Smooth muscle cell (in vitro differentiated cells): ENCODE data around the gene RNASEH2C. TPM values are rescaled to one million over a fixed set of nuclear protein-coding genes. Genes with fewer than 3 reads are reported as not detected.
"Not testable (repeated sequence)": the region's sequence is repeated elsewhere in the genome, so short reads cannot be mapped to it uniquely, and the experiment has no call there.

ENCODE experiments used
- DNase-seq: peaks from one replicate; lab custom pipeline; 2025; ENCODE audit not compliant: unreplicated experiment; lab: John Stamatoyannopoulos, UW
- H2AFZ ChIP-seq: fragments of 200-600 bp; sonication (generic); 2 replicates; pipeline ENCODE4 v1.6.0; 2016; ENCODE audit warnings: antibody characterized with exemption, low read depth, mild to moderate bottlenecking
- H3F3A ChIP-seq: fragments of 200-600 bp; sonication (generic); 2 replicates; pipeline ENCODE4 v1.6.0; 2017; ENCODE audit warnings: antibody characterized with exemption, low read depth
- H3K27ac ChIP-seq: fragments of 200-600 bp; sonication (generic); 2 replicates; pipeline ENCODE4 v1.5.1; 2016; ENCODE audit warnings: low read depth, mild to moderate bottlenecking
- H3K27me3 ChIP-seq: fragments of 200-600 bp; sonication (generic); 2 replicates; pipeline ENCODE4 v1.6.1; 2016; ENCODE audit warnings: low read depth, mild to moderate bottlenecking
- H3K36me3 ChIP-seq: fragments of 200-600 bp; sonication (generic); 2 replicates; pipeline ENCODE4 v1.5.1; 2016; ENCODE audit warnings: low read depth
- H3K4me1 ChIP-seq: fragments of 200-600 bp; sonication (generic); 2 replicates; pipeline ENCODE4 v1.5.1; 2016; ENCODE audit warnings: low read depth
- H3K4me2 ChIP-seq: fragments of 200-600 bp; sonication (generic); 2 replicates; pipeline ENCODE4 v1.6.0; 2016; ENCODE audit warnings: mild to moderate bottlenecking
- H3K4me3 ChIP-seq: fragments of 200-600 bp; sonication (generic); 2 replicates; pipeline ENCODE4 v1.5.1; 2016; ENCODE audit warnings: mild to moderate bottlenecking
- H3K79me2 ChIP-seq: fragments of 200-600 bp; sonication (generic); 2 replicates; pipeline ENCODE4 v1.6.0; 2016; ENCODE audit warnings: low read depth, mild to moderate bottlenecking
- H3K9ac ChIP-seq: fragments of 200-600 bp; sonication (generic); 2 replicates; pipeline ENCODE4 v1.6.0; 2016; ENCODE audit warnings: low read depth
- H3K9me3 ChIP-seq: fragments of 200-600 bp; sonication (generic); replicated peaks from 2 replicates; pipeline ENCODE4 v1.5.1; 2016; ENCODE audit warnings: low read depth
- H4K20me1 ChIP-seq: fragments of 200-600 bp; sonication (generic); 2 replicates; pipeline ENCODE4 v1.6.0; 2016; ENCODE audit warnings: low read depth
- WGBS: methylation state at CpG from one replicate; pipeline ENCODE4 v1.1.7; 2016; ENCODE audit warnings: low lambda C conversion rate; 5-methylcytosine and 5-hydroxymethylcytosine counted together
- polyA plus RNA-seq: library from polyadenylated mRNA; unstranded; fragments of >200 nt; fragmentation: Nextera tagmentation; extraction: Ambion mirVana; gene quantifications from 2 replicates; pipeline ENCODE4 v1.2.1, GENCODE V29; 2016
- total RNA-seq: library from RNA; depleted of rRNA; stranded (reverse); fragments of >200 nt; gene quantifications from 2 replicates; pipeline ENCODE4 v1.2.3, GENCODE V29; 2014
- TF ChIP-seq, protein P1 (sequence below): fragments of 200-600 bp; sonication (generic); IDR thresholded peaks from 2 replicates; pipeline ENCODE4 v1.5.1; 2017; ENCODE audit warnings: borderline replicate concordance, mild to moderate bottlenecking, antibody characterized with exemption; ENCODE audit not compliant: insufficient read depth, poor library complexity, severe bottlenecking

RNASEH2C gene
- total and polyA plus RNA-seq, 2 experiments from 2014 or later: 20.9 to 56.8 TPM

- Histone ChIP-seq H3K27ac (no peak overlapping the region), H3K4me3 (no peak overlapping the region), H3K4me2 (no peak overlapping the region), H3K27me3 (no peaks in the 10 kb centered on the region), H3K4me1 (no peaks in the 10 kb centered on the region), H3F3A (no peaks in the 10 kb centered on the region), H4K20me1 (no peaks in the 10 kb centered on the region), H2AFZ (no peak overlapping the region), H3K79me2 (no peaks in the 10 kb centered on the region), H3K9me3 (no peaks in the 10 kb centered on the region), H3K9ac (no peak overlapping the region), H3K36me3 (no peaks in the 10 kb centered on the region)
- WGBS: 81% methylated on average over 11 of the region's 11 CpGs
- TF ChIP-seq, protein P1, sequence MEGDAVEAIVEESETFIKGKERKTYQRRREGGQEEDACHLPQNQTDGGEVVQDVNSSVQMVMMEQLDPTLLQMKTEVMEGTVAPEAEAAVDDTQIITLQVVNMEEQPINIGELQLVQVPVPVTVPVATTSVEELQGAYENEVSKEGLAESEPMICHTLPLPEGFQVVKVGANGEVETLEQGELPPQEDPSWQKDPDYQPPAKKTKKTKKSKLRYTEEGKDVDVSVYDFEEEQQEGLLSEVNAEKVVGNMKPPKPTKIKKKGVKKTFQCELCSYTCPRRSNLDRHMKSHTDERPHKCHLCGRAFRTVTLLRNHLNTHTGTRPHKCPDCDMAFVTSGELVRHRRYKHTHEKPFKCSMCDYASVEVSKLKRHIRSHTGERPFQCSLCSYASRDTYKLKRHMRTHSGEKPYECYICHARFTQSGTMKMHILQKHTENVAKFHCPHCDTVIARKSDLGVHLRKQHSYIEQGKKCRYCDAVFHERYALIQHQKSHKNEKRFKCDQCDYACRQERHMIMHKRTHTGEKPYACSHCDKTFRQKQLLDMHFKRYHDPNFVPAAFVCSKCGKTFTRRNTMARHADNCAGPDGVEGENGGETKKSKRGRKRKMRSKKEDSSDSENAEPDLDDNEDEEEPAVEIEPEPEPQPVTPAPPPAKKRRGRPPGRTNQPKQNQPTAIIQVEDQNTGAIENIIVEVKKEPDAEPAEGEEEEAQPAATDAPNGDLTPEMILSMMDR: no peak
- DNase-seq: no peak
Observed at GRCh38 chr11:65692367-65692766, 28.2 kb downstream of the RNASEH2C start.

- H3K79me2 ChIP-seq, H3K4me2 ChIP-seq, H4K20me1 ChIP-seq, H3K4me1 ChIP-seq, H3K27ac ChIP-seq, H3K36me3 ChIP-seq, H3K27me3 ChIP-seq, H2AFZ ChIP-seq, H3K9ac ChIP-seq, DNase-seq, H3K4me3 ChIP-seq, H3K9me3 ChIP-seq, H3F3A ChIP-seq: not testable (repeated sequence)
- WGBS: 96% methylated on average over 8 of the region's 8 CpGs
Observed at GRCh38 chr11:65691847-65692246, 28.8 kb downstream of the RNASEH2C start.

DNA sequence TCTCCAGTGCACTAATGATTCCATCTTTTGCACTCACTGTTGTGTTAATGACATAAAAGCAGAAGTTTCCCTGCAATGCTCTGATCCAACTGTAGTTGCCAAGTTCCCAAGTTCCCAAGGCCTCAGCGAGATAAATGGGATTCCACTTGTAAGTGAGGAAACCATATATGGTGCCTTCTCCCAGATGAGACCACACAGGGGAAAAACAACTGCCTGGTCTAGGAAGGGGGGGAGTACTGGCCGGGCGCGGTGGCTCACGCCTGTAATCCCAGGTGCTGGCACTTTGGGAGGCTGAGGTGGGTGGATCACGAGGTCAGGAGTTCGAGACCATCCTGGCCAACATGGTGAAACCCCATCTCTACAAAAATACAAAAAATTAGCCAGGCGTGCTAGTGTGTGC is 34.6 kb downstream of the RNASEH2C start:
- TF ChIP-seq, protein P1: no peak
- DNase-seq: no peak
- Histone ChIP-seq H3K4me3 (no peak overlapping the region), H3K4me1 (no peaks in the 10 kb centered on the region), H3K9me3 (no peaks in the 10 kb centered on the region), H2AFZ (no peak overlapping the region), H3K9ac (no peak overlapping the region), H4K20me1 (no peaks in the 10 kb centered on the region), H3K79me2 (no peaks in the 10 kb centered on the region), H3K4me2 (no peak overlapping the region), H3K36me3 (no peaks in the 10 kb centered on the region), H3F3A (no peaks in the 10 kb centered on the region), H3K27ac (no peak overlapping the region), H3K27me3 (peaks cover 3% of the 10 kb centered on the region)
- WGBS: 80% methylated on average over 8 of the region's 8 CpGs

DNA sequence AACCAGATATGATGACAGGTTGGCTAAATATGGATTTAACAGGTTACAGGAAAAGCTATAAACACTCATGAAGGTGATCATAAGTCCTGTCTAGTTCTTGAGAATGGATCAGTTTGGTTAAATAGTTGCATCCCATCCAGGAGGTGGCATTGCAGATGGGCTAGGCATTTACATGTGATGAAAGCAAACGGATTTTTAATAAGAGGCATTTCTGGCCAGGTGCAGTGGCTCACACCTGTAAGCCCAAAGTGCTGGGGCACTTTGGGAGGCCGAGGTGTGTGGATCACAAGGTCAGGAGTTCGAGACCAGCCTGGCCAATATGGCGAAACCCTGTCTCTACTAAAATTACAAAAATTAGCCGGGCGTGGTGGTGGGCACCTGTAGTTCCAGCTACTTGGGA is 37.1 kb downstream of the RNASEH2C start:
- H3K9ac ChIP-seq, H3F3A ChIP-seq, H3K27ac ChIP-seq, H3K79me2 ChIP-seq, H3K27me3 ChIP-seq, H3K4me2 ChIP-seq, DNase-seq, H2AFZ ChIP-seq, H4K20me1 ChIP-seq, H3K9me3 ChIP-seq, H3K4me3 ChIP-seq, H3K36me3 ChIP-seq, H3K4me1 ChIP-seq: not testable (repeated sequence)
- WGBS: 89% methylated on average over 6 of the region's 6 CpGs

GRCh38 chr11:65680192-65680743 is 40.3 kb downstream of the RNASEH2C start:
- no peaks in the 10 kb centered on the region for H3K79me2 ChIP-seq
- TF ChIP-seq, protein P1: no peak
- no peaks in the 10 kb centered on the region for H4K20me1 ChIP-seq
- H3K4me2 ChIP-seq: no peak overlapping the region
- H3K27me3 ChIP-seq: peaks cover 3% of the 10 kb centered on the region
- no peaks in the 10 kb centered on the region for H3K9me3 ChIP-seq
- WGBS: 90% methylated on average over 5 of the region's 5 CpGs
- no peaks in the 10 kb centered on the region for H3K36me3 ChIP-seq
- DNase-seq: no peak
- no peaks in the 10 kb centered on the region for H3K4me1 ChIP-seq
- no peak overlapping the region for H3K9ac ChIP-seq
- H3K27ac ChIP-seq: no peak overlapping the region
- H3K4me3 ChIP-seq: no peak overlapping the region
- no peak overlapping the region for H2AFZ ChIP-seq
- no peaks in the 10 kb centered on the region for H3F3A ChIP-seq
